NCI-H2107 treated with DMSO at 0.1 percent for 48 hours (cell line): ENCODE results near the gene AGPAT3.

Source experiments
- DNase-seq: peaks from one replicate; lab custom pipeline; 2025; ENCODE audit not compliant: unreplicated experiment; lab: John Stamatoyannopoulos, UW

AGPAT3 gene

DNA sequence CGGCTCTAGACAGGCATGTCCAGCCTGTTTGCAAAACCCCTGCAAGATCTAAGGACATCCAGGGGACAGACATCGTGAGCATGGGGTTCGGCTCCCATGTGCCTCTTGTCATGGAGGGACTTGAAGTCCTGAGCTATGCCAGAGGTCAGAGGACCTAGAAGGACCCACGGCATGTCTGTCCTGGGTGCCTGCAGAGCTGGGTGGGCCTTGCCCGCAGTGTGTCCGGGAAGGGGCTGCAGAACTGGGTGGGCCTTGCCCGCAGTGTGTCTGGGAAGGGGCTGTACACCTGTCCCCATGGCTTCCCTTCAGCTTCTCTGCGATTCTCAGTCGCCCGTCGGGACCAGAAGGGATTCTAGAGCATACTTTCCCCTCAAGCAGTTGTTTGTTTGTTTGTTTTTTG lies 127.1 kb downstream of the AGPAT3 start:
- no peak for DNase-seq

DNA sequence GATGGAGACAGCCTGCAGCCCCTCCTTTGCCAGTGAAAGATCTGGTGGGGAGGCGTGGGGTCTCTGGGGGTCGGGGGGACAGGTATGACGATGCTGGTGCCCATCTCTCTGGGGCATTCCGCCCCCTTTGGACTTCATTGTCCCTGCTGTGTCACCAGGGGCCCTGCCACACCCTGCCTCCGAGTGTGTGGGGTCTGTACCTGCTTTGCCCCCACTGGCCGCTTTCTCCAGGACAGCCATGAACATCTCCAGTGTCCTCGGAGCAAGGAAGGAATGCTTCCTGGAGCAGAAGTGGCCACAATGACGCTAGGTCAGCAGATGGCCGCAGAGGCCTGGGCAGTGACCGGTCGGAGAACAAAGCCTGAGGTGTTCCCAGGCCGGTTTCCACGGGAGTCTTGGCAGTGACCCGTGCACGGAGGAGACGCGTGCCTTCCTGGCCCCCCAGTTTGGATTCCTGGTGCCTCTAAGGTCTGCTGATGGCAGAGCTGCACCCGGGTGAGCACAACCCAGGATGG lies 128.5 kb downstream of the AGPAT3 start:
- no peak for DNase-seq

GRCh38 chr21:43994085-43994484 lies 129.1 kb downstream of the AGPAT3 start:
- DNase-seq: no peak

GRCh38 chr21:43994646-43995045 lies 129.6 kb downstream of the AGPAT3 start:
- DNase-seq: no peak

GRCh38 chr21:43995521-43996105 lies 130.6 kb downstream of the AGPAT3 start:
- no peak for DNase-seq

DNA sequence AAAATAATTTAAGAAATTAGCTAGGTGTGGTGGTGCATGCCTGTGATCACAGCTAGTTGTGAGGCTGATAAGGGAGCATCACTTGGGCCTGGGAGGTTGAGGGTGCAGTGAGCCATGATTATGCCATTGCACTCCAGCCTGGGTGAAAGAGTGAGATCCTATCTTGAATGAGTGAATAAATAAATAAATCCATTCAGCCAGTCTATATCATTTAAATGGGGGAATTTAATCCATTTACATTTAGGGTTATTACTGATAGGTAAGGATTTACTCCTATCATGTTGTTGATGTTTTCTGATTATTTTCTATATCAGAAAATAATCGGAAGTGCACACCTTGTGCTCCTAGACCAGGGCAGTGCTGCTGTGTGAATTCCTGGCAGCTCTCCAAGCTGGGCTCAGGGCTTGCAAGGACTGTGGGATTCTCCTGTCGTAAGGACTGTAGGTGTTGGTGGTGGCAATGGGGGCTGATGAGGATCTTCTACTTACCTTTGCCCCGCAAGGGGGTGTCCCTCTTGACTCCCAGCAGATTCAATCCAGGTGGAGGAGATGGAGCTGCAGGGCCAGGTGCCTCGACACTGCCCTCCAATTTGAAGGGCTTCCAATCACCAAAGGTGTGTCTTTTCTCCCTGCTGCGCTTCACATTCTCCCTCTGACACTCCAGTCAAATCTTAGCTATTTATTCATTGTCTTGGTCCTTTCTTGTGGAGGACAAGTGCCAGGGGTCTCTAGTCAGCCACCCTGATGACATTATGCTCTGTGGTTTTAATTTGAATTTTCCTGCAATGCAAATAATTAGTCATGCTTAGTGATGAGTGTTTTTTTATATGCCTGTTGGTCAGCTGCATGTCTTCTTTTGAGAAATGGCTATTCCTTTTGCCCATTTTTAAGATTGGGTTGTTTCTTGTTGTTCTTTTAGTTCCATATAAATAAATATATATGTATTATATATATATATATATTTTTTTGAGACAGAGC lies 133.0 kb downstream of the AGPAT3 start:
- no peak for DNase-seq

- DNase-seq: no peak
These were observed 135.3 kb downstream of the AGPAT3 start for GRCh38 chr21:44000360-44000759.

- DNase-seq: no peak
These were observed 137.5 kb downstream of the AGPAT3 start for GRCh38 chr21:44002511-44002910.

GRCh38 chr21:44003307-44003966 lies 138.4 kb downstream of the AGPAT3 start:
- no peak for DNase-seq

- no peak for DNase-seq
These were observed 140.0 kb downstream of the AGPAT3 start for GRCh38 chr21:44005071-44005470.

- DNase-seq: no peak
These were observed 140.6 kb downstream of the AGPAT3 start for GRCh38 chr21:44005593-44005992.

DNA sequence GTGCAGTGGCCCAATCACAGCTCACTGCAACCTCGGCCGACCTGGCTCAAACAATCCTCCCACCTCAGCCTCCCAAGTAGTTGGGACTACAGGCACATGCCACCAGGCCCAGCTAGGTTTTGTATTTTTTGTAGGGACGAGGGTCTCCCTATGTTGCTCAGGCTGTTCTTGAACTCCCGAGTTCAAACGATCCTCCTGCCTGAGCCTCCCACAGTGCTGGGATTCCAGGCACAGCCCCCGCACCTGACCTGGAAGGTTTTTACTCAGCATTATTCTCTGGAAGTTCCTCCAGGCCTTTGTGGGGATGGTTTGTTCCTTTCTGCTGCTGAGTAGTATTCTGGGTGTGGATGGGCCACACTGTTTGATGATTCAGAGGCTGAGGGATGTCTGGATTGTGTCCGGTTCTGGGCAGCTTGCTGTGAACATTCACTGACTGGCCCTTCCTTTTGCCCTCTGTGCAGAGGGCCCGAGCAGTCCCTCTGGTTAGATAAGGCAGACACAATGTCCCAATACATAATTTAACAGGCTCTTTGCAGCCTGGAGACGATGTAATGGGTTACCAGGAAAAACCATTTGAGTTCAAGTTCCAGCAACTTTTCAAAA lies 141.1 kb downstream of the AGPAT3 start:
- DNase-seq: no peak

DNA sequence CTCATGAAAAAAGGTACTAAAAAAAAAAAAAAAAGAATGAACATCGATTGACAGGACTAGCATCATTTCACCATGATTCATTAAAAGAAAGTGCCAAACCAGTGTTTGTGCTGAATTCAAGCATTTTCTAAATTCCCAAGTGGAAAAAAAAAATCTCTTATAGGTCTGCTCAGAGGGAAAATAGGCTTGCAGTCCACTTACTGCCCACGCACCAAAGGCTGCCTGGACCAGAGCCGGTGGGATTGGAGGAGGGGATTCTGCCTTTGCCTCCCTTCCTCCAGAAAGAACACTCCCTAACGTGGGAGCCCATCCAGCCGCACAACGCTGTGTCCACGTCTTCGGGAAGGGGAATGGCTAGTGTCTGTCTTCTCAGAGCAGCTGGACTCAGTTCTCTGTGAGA lies 141.6 kb downstream of the AGPAT3 start:
- DNase-seq: no peak

DNA sequence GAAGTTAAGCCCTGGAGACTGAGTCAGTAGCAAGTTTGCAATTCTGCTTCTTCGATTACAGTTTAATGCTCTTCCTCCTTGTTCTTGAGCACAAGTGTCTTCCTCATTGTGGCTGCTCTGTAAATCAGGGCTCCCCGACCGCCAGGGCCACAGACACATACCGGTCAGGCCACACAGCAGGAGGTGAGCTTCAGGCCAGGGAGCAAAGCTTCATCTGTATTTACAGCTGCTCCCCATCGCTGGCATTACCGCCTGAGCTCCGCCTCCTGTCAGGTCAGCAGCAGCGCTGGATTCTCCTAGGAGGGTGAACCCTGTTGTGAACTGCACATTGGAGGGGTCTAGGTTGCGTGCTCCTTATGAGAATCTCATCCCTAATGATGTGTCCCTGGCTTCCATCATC lies 145.4 kb downstream of the AGPAT3 start:
- DNase-seq: no peak

DNA sequence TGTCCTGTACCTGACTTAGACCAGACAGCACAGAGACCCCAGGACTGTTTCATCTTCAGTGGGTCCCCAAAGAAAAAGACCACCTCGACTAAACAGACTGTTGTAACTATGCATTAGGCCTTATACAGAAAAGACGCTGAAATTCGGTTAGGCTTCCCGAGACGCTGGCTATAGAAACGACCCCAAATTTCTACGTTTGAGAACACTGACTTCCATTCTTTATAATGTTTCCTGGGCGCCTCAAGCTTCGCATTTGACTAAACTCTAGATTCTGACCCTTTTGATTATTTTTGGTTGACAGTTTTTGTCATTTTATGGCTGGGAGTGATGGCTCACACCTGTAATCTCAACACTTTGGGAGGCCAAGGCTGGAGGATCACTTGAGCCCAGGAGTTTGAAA lies 146.1 kb downstream of the AGPAT3 start:
- DNase-seq: no peak

- DNase-seq: peak; percentile 68
These were observed 146.8 kb downstream of the AGPAT3 start, which contains the start of gene TRAPPC10 for GRCh38 chr21:44011579-44012473. TSS of gene TRAPPC10 (plus strand) at chr21:44012309. CDS start at chr21:44012494, 185 bp downstream.

DNA sequence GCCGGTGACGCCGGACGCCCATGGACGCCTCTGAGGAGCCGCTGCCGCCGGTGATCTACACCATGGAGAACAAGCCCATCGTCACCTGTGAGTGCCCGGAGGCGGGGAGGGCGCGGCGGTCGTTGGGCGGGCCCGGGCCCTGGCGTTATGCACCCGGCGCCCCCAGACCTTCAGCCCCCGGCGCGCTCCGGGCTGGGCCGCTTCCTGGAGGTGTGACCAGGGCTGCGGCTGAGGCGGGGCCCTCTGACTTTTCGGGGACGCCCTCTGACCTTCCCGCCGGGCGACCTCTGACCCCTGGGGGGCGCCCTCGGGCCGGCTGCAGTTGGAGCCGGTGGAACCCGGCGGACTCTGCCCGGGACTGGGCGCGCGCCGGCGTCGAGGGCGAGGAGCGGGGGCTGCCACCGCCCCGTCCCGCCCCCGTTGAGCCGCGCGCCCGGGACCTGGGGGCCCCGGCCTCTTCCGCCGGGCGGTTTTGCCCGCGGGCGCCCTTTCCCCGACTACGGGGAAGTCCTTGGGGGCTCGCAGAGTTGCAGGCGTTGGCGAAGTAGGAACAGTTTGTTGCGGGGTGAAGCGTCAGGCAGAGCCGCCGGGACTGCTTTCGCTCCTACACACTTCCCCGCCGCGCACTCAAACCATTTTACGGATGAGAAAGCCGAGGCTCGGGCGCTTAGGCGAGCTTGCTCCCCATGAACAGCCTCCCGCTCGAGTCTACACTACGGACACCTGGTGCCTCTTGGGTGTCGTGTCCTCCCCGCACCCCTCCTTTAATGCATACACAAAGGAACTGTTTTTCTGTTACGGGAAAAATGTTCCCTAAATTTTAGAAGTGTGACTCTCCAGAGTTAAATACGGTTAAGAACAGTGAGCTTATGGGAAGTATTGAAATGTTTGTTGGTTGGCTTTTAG lies 147.7 kb downstream of the AGPAT3 start:
- DNase-seq: no peak

GRCh38 chr21:44013380-44014088 lies 148.5 kb downstream of the AGPAT3 start:
- DNase-seq: no peak
